Naive thymus-derived CD4-positive, alpha-beta T cell (primary cell): ENCODE data around the gene IGSF11. TPM values are rescaled to one million over a fixed set of nuclear protein-coding genes. Genes with fewer than 3 reads are reported as not detected.
A peak's percentile ranks its signal among the peaks of the same experiment; 100 is the strongest.

Source experiments
- ATAC-seq: fragments of 150-1000 bp; cut with Tn5 transposase; 2 replicates; pipeline ENCODE4 v1.10.0; 2021; ENCODE audit warnings: mild to moderate bottlenecking, moderate library complexity
- CTCF ChIA-PET: fragments of 350-600 bp; sonication (Branson Sonifier 250); formaldehyde crosslinking; loops from one replicate; lab custom pipeline; 2021; ENCODE audit warnings: antibody characterized with exemption; lab: Charles Lee
- POLR2A ChIA-PET: fragments of 350-600 bp; sonication (Branson Sonifier 250); formaldehyde crosslinking; loops from one replicate; lab custom pipeline; 2021; ENCODE audit warnings: antibody characterized with exemption, inconsistent platforms; lab: Charles Lee
- DNase-seq, 9 donors: peaks; one replicate each; pipeline versions ENCODE4 v3.0.0 to v3.0.0-alpha.2; 2020 to 2022; ENCODE audit warnings: mixed read lengths in 1 of 9
- H3K27ac ChIP-seq: one replicate; pipeline ENCODE4 v1.7.0; 2013; ENCODE audit warnings: mild to moderate bottlenecking, low read depth, low read length, moderate library complexity
- H3K27me3 ChIP-seq, 2 donors: one replicate each; pipeline ENCODE4 v1.7.0; 2013; ENCODE audit warnings: low read length in 2 of 2, mild to moderate bottlenecking in 2 of 2, moderate library complexity in 2 of 2; ENCODE audit not compliant: control insufficient read depth in 2 of 2, insufficient read depth in 2 of 2
- H3K36me3 ChIP-seq, 3 experiments: 1 replicate in 2 of 3; 2 replicates in 1 of 3; pipeline ENCODE4 v1.7.0; 2013; ENCODE audit warnings: low read length in 3 of 3, mild to moderate bottlenecking in 3 of 3, moderate library complexity in 1 of 3; ENCODE audit not compliant: insufficient read depth in 3 of 3, control insufficient read depth in 2 of 3
- H3K4me1 ChIP-seq, 2 donors: one replicate each; pipeline ENCODE4 v1.7.0; 2013; ENCODE audit warnings: low read length in 2 of 2, mild to moderate bottlenecking in 2 of 2, moderate library complexity in 1 of 2; ENCODE audit not compliant: control insufficient read depth in 2 of 2, insufficient read depth in 2 of 2
- H3K4me3 ChIP-seq: 2 replicates; pipeline ENCODE4 v1.7.0; 2013; ENCODE audit warnings: mild to moderate bottlenecking, low read length
- H3K9me3 ChIP-seq, 3 experiments: 1 replicate in 2 of 3; 2 replicates in 1 of 3; pipeline ENCODE4 v1.7.0; 2013; ENCODE audit warnings: low read length in 3 of 3; ENCODE audit not compliant: control insufficient read depth in 2 of 3
- H3K27ac Mint-ChIP-seq, 9 donors: one replicate each; pipeline ENCODE4 v1.8.0; 2020 to 2022; ENCODE audit warnings: mixed read lengths in 9 of 9, mild to moderate bottlenecking in 8 of 9, moderate library complexity in 5 of 9, inconsistent platforms in 2 of 9
- H3K27me3 Mint-ChIP-seq, 5 donors: one replicate each; pipeline ENCODE4 v1.8.0; 2021 to 2022; ENCODE audit warnings: mixed read lengths in 5 of 5, mild to moderate bottlenecking in 1 of 5
- H3K36me3 Mint-ChIP-seq, 5 donors: one replicate each; pipeline ENCODE4 v1.8.0; 2020 to 2022; ENCODE audit warnings: mixed read lengths in 5 of 5, mild to moderate bottlenecking in 3 of 5, inconsistent platforms in 1 of 5
- H3K4me1 Mint-ChIP-seq, 7 donors: one replicate each; pipeline ENCODE4 v1.8.0; 2020 to 2022; ENCODE audit warnings: mixed read lengths in 7 of 7, mild to moderate bottlenecking in 3 of 7, inconsistent platforms in 1 of 7
- H3K4me3 Mint-ChIP-seq, 10 donors: one replicate each; pipeline ENCODE4 v1.8.0; 2020 to 2022; ENCODE audit warnings: mild to moderate bottlenecking in 10 of 10, mixed read lengths in 10 of 10, moderate library complexity in 6 of 10, inconsistent platforms in 2 of 10
- H3K9me3 Mint-ChIP-seq, 11 donors: one replicate each; pipeline ENCODE4 v1.8.0; 2020 to 2022; ENCODE audit warnings: mixed read lengths in 11 of 11, mild to moderate bottlenecking in 4 of 11, inconsistent platforms in 1 of 11, moderate library complexity in 1 of 11
- intact Hi-C, 2 donors: fragments of 100-400 bp; cut with micrococcal nuclease; formaldehyde crosslinking; loops; one replicate each; pipeline ENCODE4 v1.15.1; 2023
- polyA plus RNA-seq, 2 donors: library from polyadenylated mRNA; unstranded; fragments of 300-500 nt; fragmentation: Illumina TruSeq; gene quantifications; one replicate each; pipeline ENCODE4 v1.2.3, GENCODE V29; 2021
- total RNA-seq, 6 experiments: library from RNA in 5 of 6; stranded (reverse) in 5 of 6; gene quantifications; 1 replicate in 5 of 6; 2 replicates in 1 of 6; pipeline ENCODE4 v1.2.3 and lab custom pipeline; 2021 to 2026

Gene IGSF11
- total and polyA plus RNA-seq, 7 experiments from 2014 or later: 0.15 to 0.85 (median 0.41) TPM; not detected in 1

GRCh38 chr3:118963711-118964110, 70.9 kb downstream of the IGSF11 start:
- peaks cover 0 to 32% (median 5%) of the 10 kb centered on the region in 5 donors for H3K27me3 Mint-ChIP-seq
- no peaks in the 10 kb centered on the region for H3K36me3 Mint-ChIP-seq
- H3K4me1 Mint-ChIP-seq: peaks cover 0 to 7% (median 6%) of the 10 kb centered on the region in 7 donors
- POLR2A ChIA-PET: no interaction called here
- CTCF ChIA-PET: no interaction called here
- DNase-seq: no peak
- ATAC-seq: no peak
- intact Hi-C loops: no loop called here
- H3K36me3 ChIP-seq: no peaks in the 10 kb centered on the region
- H3K27ac ChIP-seq: no peak overlapping the region
- H3K27me3 ChIP-seq: no peaks in the 10 kb centered on the region
- H3K4me3 ChIP-seq: no peak overlapping the region
- peaks cover 0 to 1% (median 0%) of the 10 kb centered on the region in 11 donors for H3K9me3 Mint-ChIP-seq
- no peaks in the 10 kb centered on the region for H3K4me1 ChIP-seq
- peak overlapping the region in 1 of 9 donors; percentile 32 for H3K27ac Mint-ChIP-seq
- H3K9me3 ChIP-seq: no peaks in the 10 kb centered on the region
- no peak overlapping the region for H3K4me3 Mint-ChIP-seq

GRCh38 chr3:118960876-118961450, 73.7 kb downstream of the IGSF11 start:
- Mint-ChIP-seq H3K4me3 (no peak overlapping the region), H3K27me3 (peaks cover 0 to 25% (median 4%) of the 10 kb centered on the region in 5 donors), H3K9me3 (peaks cover 0 to 3% (median 0%) of the 10 kb centered on the region in 11 donors), H3K36me3 (peaks cover 0 to 2% (median 0%) of the 10 kb centered on the region in 5 donors), H3K27ac (no peak overlapping the region), H3K4me1 (peaks cover 13 to 34% (median 29%) of the 10 kb centered on the region in 7 donors)
- intact Hi-C loops: no loop called here
- no peaks in the 10 kb centered on the region for H3K27me3 ChIP-seq
- POLR2A ChIA-PET: interaction anchor here (0.7 kb wide), 1 partner anchor 23 kb away, joined by 3 read pairs; no protein-coding TSS in a partner anchor
- DNase-seq (no peak), ATAC-seq (no peak)
- CTCF ChIA-PET: interaction anchor here (0.5 to 2.2 kb wide), 2 partner anchors 16 to 77 kb away, joined by 3 to 10 read pairs; no protein-coding TSS in a partner anchor
- no peak overlapping the region for H3K4me3 ChIP-seq
- no peak overlapping the region for H3K27ac ChIP-seq
- no peaks in the 10 kb centered on the region for H3K36me3 ChIP-seq
- no peaks in the 10 kb centered on the region for H3K9me3 ChIP-seq
- H3K4me1 ChIP-seq: peaks cover 9 to 19% of the 10 kb centered on the region in 2 donors

GRCh38 chr3:118955914-118956556, 78.6 kb downstream of the IGSF11 start:
- CTCF ChIA-PET: interaction anchor here (0.6 to 2.9 kb wide), 8 partner anchors 11 to 188 kb away, joined by 3 to 23 read pairs (median 6); partner anchors contain the start of gene IGSF11

GRCh38 chr3:118951089-118951488, 83.6 kb downstream of the IGSF11 start:
- no peak for DNase-seq
- H3K4me3 Mint-ChIP-seq: no peak overlapping the region
- CTCF ChIA-PET: no interaction called here

More at GRCh38 chr3:118955914-118956556, 78.6 kb downstream of the IGSF11 start:
- intact Hi-C loops: loop anchor here (1.0 to 10.0 kb wide), 7 partner anchors 8 to 719 kb away; partner anchors contain the start of genes IGSF11 (in 2 of the 2) and COX17 (in 1 of the 2)
- POLR2A ChIA-PET: interaction anchor here (0.8 to 1.8 kb wide), 3 partner anchors 14 to 23 kb away, joined by 4 to 6 read pairs (median 5); no protein-coding TSS in a partner anchor
- H3K36me3 ChIP-seq: no peaks in the 10 kb centered on the region
- Mint-ChIP-seq H3K36me3 (peaks cover 0 to 8% (median 0%) of the 10 kb centered on the region in 5 donors), H3K9me3 (peaks cover 0 to 10% (median 0%) of the 10 kb centered on the region in 11 donors), H3K27ac (peak overlapping the region; percentile 68 to 92 (median 86)), H3K27me3 (peaks cover 0 to 13% (median 0%) of the 10 kb centered on the region in 5 donors), H3K4me1 (peaks cover 11 to 69% (median 53%) of the 10 kb centered on the region in 7 donors), H3K4me3 (peak overlapping the region; percentile 8 to 78 (median 66))
- ATAC-seq (peak; percentile 93), DNase-seq (peak in 7 of 9 donors; percentile 46 to 77 (median 64))
- H3K9me3 ChIP-seq: no peaks in the 10 kb centered on the region
- H3K4me3 ChIP-seq: no peak overlapping the region
- peaks cover 13 to 37% of the 10 kb centered on the region in 2 donors for H3K4me1 ChIP-seq
- H3K27me3 ChIP-seq: no peaks in the 10 kb centered on the region
- peak overlapping the region; percentile 51 for H3K27ac ChIP-seq

GRCh38 chr3:118949113-118949760, 85.4 kb downstream of the IGSF11 start:
- H3K4me3 ChIP-seq: no peak overlapping the region
- Mint-ChIP-seq H3K4me3 (peak overlapping the region; percentile 31 to 91 (median 74)), H3K4me1 (peaks cover 19 to 78% (median 63%) of the 10 kb centered on the region in 7 donors), H3K27ac (peak overlapping the region; percentile 61 to 91 (median 83)), H3K36me3 (peaks cover 0 to 7% (median 0%) of the 10 kb centered on the region in 5 donors), H3K27me3 (peaks cover 0 to 13% (median 0%) of the 10 kb centered on the region in 5 donors), H3K9me3 (peaks cover 0 to 5% (median 0%) of the 10 kb centered on the region in 11 donors)
- ChIA-PET POLR2A (interaction anchor here (0.9 kb wide), 1 partner anchor 346 kb away, joined by 3 read pairs; no protein-coding TSS in a partner anchor), CTCF (interaction anchor here (0.7 to 1.1 kb wide), 2 partner anchors 25 to 64 kb away, joined by 3 to 5 read pairs; no protein-coding TSS in a partner anchor)
- no peaks in the 10 kb centered on the region for H3K36me3 ChIP-seq
- H3K9me3 ChIP-seq: no peaks in the 10 kb centered on the region
- ATAC-seq: peak; percentile 85
- DNase-seq: peak in 7 of 9 donors; percentile 19 to 54 (median 40)
- H3K27me3 ChIP-seq: no peaks in the 10 kb centered on the region
- intact Hi-C loops: loop anchor here (1.0 to 10.0 kb wide), 4 partner anchors 65 to 292 kb away; partner anchors contain the start of genes B4GALT4 (in 1 of the 2) and IGSF11 (in 1 of the 2)
- H3K27ac ChIP-seq: no peak overlapping the region
- H3K4me1 ChIP-seq: peaks cover 6 to 31% of the 10 kb centered on the region in 2 donors

More at GRCh38 chr3:118951089-118951488, 83.6 kb downstream of the IGSF11 start:
- intact Hi-C loops: loop anchor here in 1 of 2 donors (10.0 kb wide), 1 partner anchor 724 kb away; the partner anchor contains the start of gene COX17
- no peaks in the 10 kb centered on the region for H3K27me3 ChIP-seq
- peaks cover 0 to 7% (median 0%) of the 10 kb centered on the region in 5 donors for H3K36me3 Mint-ChIP-seq
- H3K4me1 ChIP-seq: peaks cover 10 to 46% of the 10 kb centered on the region in 2 donors
- H3K9me3 ChIP-seq: no peaks in the 10 kb centered on the region
- no peak overlapping the region for H3K4me3 ChIP-seq
- peaks cover 0 to 10% (median 0%) of the 10 kb centered on the region in 11 donors for H3K9me3 Mint-ChIP-seq
- H3K4me1 Mint-ChIP-seq: peaks cover 19 to 78% (median 68%) of the 10 kb centered on the region in 7 donors
- POLR2A ChIA-PET: no interaction called here
- H3K27ac Mint-ChIP-seq: no peak overlapping the region
- H3K27me3 Mint-ChIP-seq: peaks cover 0 to 11% (median 0%) of the 10 kb centered on the region in 5 donors
- no peak for ATAC-seq
- no peak overlapping the region for H3K27ac ChIP-seq
- no peaks in the 10 kb centered on the region for H3K36me3 ChIP-seq
